ENCODE data around the gene CNPY3. TPM values are rescaled to one million over a fixed set of nuclear protein-coding genes. Genes with fewer than 3 reads are reported as not detected.

The CNPY3 gene
- total and polyA plus RNA-seq, 2 of the 13 experiments (the other 11 are each of a cell fraction or from before 2014, with no cell fraction given): 42.3 to 60.2 TPM

DNA sequence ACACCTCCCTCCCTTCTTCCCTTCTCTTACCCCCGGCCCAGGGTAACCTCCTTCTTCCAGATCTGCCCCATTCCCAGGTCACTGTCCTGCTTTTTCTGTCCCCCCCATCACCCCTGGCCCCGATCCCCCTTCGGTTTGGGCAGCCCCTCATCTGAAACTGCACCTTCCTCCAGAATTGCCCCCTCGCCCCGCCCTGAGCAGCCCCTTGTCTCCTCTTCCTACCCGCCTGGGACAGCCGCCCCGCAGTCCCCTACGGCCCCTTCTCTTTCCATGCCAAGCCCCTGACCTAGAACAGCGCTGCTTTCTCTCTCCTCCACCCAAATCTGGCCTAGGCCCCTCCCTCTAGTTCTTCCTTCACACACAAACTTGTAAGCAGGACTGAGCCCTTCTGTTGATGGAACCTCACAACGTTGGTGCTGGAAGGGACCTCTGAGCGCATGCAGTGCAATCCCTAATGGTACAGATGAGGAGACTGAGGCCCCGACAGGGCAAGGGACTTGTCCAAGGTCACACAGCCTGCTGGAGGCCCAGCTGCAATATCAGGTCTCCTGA lies 55.7 kb downstream of the CNPY3 start:
- peaks cover 3 to 16% of the 10 kb centered on the region in 2 experiments; a peak in 4 of 5 replicates for H3K36me3 ChIP-seq (replicated peaks in 1 of 2; ENCODE audit: control insufficient read depth in 1 of 2, insufficient read depth in 2 of 2, low read length in 2 of 2)
- no TSS peak for BruUV-seq (replicated peaks)
- peak overlapping the region; percentile 88 to 99 (median 92) for H3K4me3 ChIP-seq (replicated peaks in 1 of 3; ENCODE audit: insufficient read depth in 1 of 3, low read depth in 2 of 3, low read length in 3 of 3)
- ChIA-PET CTCF (ENCODE audit: low intra/inter-chr PET ratio, low total read pairs) (no interaction called here), POLR2A (interaction anchor here (1.0 to 2.7 kb wide), 19 partner anchors 10 to 492 kb away, joined by 3 to 55 read pairs (median 16); partner anchors contain the start of genes BICRAL, CNPY3, CUL7 and GNMT)
- H3K27ac ChIP-seq (ENCODE audit: extremely low read length, insufficient read depth, low read length): peak overlapping the region; percentile 62
- WGBS (ENCODE audit: low lambda C conversion rate): 6% methylated on average over 13 of the region's 13 CpGs
- H3K79me2 ChIP-seq (ENCODE audit: insufficient read depth, low read length): peaks cover 20% of the 10 kb centered on the region
- in situ Hi-C loops (cut with HindIII; ENCODE audit: extremely low pct_ligation_motif_present, low pct_unique_long_range_greater_than_20kb) (no loop called here), intact Hi-C loops (cut with micrococcal nuclease; ENCODE audit: unreplicated experiment) (loop anchor here (1.0 kb wide), 1 partner anchor 28 kb away; the partner anchor contains the start of gene MEA1)
- H4K20me1 ChIP-seq (ENCODE audit: insufficient read depth, low read length): no peaks in the 10 kb centered on the region
- H3K4me1 ChIP-seq (ENCODE audit: insufficient read depth, low read length): peaks cover 45% of the 10 kb centered on the region
- DNase-seq (ENCODE audit: low spot score): no peak
- peak overlapping the region; percentile 85 for H3K9ac ChIP-seq (ENCODE audit: insufficient read depth, low read depth, low read length)
- H3K27me3 ChIP-seq (ENCODE audit: control insufficient read depth in 1 of 2, insufficient read depth in 2 of 2, low read length in 2 of 2): no peaks in the 10 kb centered on the region; a peak in 1 of 5 replicates
- FAIRE-seq: no peak
- peak; percentile 25 for ATAC-seq
- H3K9me3 ChIP-seq (ENCODE audit: low read length): no peaks in the 10 kb centered on the region
- H2AFZ ChIP-seq (ENCODE audit: low read length): no peak overlapping the region
- peak overlapping the region; percentile 98 for H3K4me2 ChIP-seq (ENCODE audit: low read depth, low read length)
- TF ChIP-seq ZNF619 (CRISPR knock-in tag; IDR thresholded peaks at IDR 0.05): 0 out of 2 replicates have a peak, but pooled peaks have one; percentile 4
- TF ChIP-seq ZNF3 (CRISPR knock-in tag; IDR thresholded peaks at IDR 0.05): no peak
- no peak for TF ChIP-seq ZNF790 (CRISPR knock-in tag; IDR thresholded peaks at IDR 0.05; ENCODE audit: borderline replicate concordance)
- TF ChIP-seq, protein P1, sequence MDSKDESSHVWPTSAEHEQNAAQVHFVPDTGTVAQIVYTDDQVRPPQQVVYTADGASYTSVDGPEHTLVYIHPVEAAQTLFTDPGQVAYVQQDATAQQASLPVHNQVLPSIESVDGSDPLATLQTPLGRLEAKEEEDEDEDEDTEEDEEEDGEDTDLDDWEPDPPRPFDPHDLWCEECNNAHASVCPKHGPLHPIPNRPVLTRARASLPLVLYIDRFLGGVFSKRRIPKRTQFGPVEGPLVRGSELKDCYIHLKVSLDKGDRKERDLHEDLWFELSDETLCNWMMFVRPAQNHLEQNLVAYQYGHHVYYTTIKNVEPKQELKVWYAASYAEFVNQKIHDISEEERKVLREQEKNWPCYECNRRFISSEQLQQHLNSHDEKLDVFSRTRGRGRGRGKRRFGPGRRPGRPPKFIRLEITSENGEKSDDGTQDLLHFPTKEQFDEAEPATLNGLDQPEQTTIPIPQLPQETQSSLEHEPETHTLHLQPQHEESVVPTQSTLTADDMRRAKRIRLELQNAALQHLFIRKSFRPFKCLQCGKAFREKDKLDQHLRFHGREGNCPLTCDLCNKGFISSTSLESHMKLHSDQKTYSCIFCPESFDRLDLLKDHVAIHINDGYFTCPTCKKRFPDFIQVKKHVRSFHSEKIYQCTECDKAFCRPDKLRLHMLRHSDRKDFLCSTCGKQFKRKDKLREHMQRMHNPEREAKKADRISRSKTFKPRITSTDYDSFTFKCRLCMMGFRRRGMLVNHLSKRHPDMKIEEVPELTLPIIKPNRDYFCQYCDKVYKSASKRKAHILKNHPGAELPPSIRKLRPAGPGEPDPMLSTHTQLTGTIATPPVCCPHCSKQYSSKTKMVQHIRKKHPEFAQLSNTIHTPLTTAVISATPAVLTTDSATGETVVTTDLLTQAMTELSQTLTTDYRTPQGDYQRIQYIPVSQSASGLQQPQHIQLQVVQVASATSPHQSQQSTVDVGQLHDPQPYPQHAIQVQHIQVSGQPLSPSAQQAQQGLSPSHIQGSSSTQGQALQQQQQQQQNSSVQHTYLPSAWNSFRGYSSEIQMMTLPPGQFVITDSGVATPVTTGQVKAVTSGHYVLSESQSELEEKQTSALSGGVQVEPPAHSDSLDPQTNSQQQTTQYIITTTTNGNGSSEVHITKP (CRISPR knock-in tag; IDR thresholded peaks at IDR 0.05; ENCODE audit: low read depth): no peak
- TF ChIP-seq MEIS1 (CRISPR knock-in tag; IDR thresholded peaks at IDR 0.05; ENCODE audit: borderline replicate concordance): 0 out of 2 replicates have a peak, but pooled peaks have one; percentile 27
- peak; percentile 94 for TF ChIP-seq KDM1A (CRISPR knock-in tag; IDR thresholded peaks at IDR 0.05)
- TF ChIP-seq, protein P2, sequence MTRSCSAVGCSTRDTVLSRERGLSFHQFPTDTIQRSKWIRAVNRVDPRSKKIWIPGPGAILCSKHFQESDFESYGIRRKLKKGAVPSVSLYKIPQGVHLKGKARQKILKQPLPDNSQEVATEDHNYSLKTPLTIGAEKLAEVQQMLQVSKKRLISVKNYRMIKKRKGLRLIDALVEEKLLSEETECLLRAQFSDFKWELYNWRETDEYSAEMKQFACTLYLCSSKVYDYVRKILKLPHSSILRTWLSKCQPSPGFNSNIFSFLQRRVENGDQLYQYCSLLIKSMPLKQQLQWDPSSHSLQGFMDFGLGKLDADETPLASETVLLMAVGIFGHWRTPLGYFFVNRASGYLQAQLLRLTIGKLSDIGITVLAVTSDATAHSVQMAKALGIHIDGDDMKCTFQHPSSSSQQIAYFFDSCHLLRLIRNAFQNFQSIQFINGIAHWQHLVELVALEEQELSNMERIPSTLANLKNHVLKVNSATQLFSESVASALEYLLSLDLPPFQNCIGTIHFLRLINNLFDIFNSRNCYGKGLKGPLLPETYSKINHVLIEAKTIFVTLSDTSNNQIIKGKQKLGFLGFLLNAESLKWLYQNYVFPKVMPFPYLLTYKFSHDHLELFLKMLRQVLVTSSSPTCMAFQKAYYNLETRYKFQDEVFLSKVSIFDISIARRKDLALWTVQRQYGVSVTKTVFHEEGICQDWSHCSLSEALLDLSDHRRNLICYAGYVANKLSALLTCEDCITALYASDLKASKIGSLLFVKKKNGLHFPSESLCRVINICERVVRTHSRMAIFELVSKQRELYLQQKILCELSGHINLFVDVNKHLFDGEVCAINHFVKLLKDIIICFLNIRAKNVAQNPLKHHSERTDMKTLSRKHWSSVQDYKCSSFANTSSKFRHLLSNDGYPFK (CRISPR knock-in tag; IDR thresholded peaks at IDR 0.05; ENCODE audit: borderline replicate concordance): 0 out of 2 replicates have a peak, but pooled peaks have one; percentile 11
- TF ChIP-seq ZNF768 (CRISPR knock-in tag; IDR thresholded peaks at IDR 0.05): peak; percentile 95
- TF ChIP-seq, protein P3, sequence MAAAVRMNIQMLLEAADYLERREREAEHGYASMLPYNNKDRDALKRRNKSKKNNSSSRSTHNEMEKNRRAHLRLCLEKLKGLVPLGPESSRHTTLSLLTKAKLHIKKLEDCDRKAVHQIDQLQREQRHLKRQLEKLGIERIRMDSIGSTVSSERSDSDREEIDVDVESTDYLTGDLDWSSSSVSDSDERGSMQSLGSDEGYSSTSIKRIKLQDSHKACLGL (CRISPR knock-in tag; IDR thresholded peaks at IDR 0.05): no peak; the same call in 1 of the 2 replicates
- TF ChIP-seq ZNF629 (CRISPR knock-in tag; conservative IDR thresholded peaks at IDR 0.05): peak; percentile 94
- no peak for TF ChIP-seq ZNF530 (CRISPR knock-in tag; IDR thresholded peaks at IDR 0.05; ENCODE audit: low read depth)
- TF ChIP-seq ZNF430 (CRISPR knock-in tag; IDR thresholded peaks at IDR 0.05): peak; percentile 40; the same call in 1 of the 2 replicates
- TF ChIP-seq, protein P4, sequence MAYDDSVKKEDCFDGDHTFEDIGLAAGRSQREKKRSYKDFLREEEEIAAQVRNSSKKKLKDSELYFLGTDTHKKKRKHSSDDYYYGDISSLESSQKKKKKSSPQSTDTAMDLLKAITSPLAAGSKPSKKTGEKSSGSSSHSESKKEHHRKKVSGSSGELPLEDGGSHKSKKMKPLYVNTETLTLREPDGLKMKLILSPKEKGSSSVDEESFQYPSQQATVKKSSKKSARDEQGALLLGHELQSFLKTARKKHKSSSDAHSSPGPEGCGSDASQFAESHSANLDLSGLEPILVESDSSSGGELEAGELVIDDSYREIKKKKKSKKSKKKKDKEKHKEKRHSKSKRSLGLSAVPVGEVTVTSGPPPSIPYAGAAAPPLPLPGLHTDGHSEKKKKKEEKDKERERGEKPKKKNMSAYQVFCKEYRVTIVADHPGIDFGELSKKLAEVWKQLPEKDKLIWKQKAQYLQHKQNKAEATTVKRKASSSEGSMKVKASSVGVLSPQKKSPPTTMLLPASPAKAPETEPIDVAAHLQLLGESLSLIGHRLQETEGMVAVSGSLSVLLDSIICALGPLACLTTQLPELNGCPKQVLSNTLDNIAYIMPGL (CRISPR knock-in tag; IDR thresholded peaks at IDR 0.05; ENCODE audit: borderline replicate concordance in 1 of 2, low read depth in 1 of 2): peak in 1 of 2 experiments; percentile 68; a peak in 2 of 4 replicates
- TF ChIP-seq PAX8 (CRISPR knock-in tag; IDR thresholded peaks at IDR 0.05; ENCODE audit: borderline replicate concordance): 0 out of 2 replicates have a peak, but pooled peaks have one; percentile 21
